B cell (primary cell): Measurements from ENCODE around the gene TGFBI. TPM values are rescaled to one million over a fixed set of nuclear protein-coding genes. Genes with fewer than 3 reads are reported as not detected.

Experiments
- ATAC-seq: fragments of 200-7000 bp; cut with Tn5 transposase; one replicate; pipeline ENCODE4 v1.10.0; 2021; ENCODE audit warnings: low read depth, mild to moderate bottlenecking, moderate number of reproducible peaks, moderate library complexity
- CTCF ChIA-PET: fragments of 350-600 bp; sonication (Branson Sonifier 250); formaldehyde crosslinking; loops from one replicate; lab custom pipeline; 2021; ENCODE audit warnings: antibody characterized with exemption, inconsistent platforms; lab: Charles Lee
- POLR2A ChIA-PET: fragments of 350-600 bp; sonication (Branson Sonifier 250); formaldehyde crosslinking; loops from one replicate; lab custom pipeline; 2021; ENCODE audit warnings: antibody characterized with exemption; lab: Charles Lee
- DNase-seq: peaks from one replicate; pipeline ENCODE4 v3.0.0; 2013
- H2AFZ ChIP-seq: 2 replicates; pipeline ENCODE4 v1.6.1; 2012; ENCODE audit warnings: mild to moderate bottlenecking, low read depth, low read length; ENCODE audit not compliant: insufficient read depth, poor library complexity, severe bottlenecking
- H3K27ac ChIP-seq, 2 donors: 1 replicate in 1 of 2; 2 replicates in 1 of 2; pipeline ENCODE4 v1.5.1; 2012 to 2013; ENCODE audit warnings: low read length in 2 of 2, mild to moderate bottlenecking in 2 of 2, moderate library complexity in 1 of 2
- H3K27me3 ChIP-seq, 4 experiments: fragments of 200-600 bp in 1 of 4; sonication (generic) in 1 of 4; replicated peaks in 1 of 4; 1 replicate in 2 of 4; 2 replicates in 2 of 4; pipeline versions ENCODE4 v1.6.1 to v1.7.0; 2013 to 2016; ENCODE audit warnings: low read length in 3 of 4, mild to moderate bottlenecking in 2 of 4, mixed read lengths in 1 of 4, moderate library complexity in 1 of 4; ENCODE audit not compliant: insufficient read depth in 4 of 4, control insufficient read depth in 3 of 4; ENCODE audit errors: control extremely low read depth in 1 of 4
- H3K36me3 ChIP-seq, 2 experiments: replicated peaks in 1 of 2; 1 replicate in 1 of 2; 2 replicates in 1 of 2; pipeline versions ENCODE4 v1.6.1 to v1.7.1; 2013; ENCODE audit warnings: low read length in 1 of 2; ENCODE audit not compliant: insufficient read depth in 2 of 2, control insufficient read depth in 1 of 2; ENCODE audit errors: control extremely low read depth in 1 of 2, extremely low read depth in 1 of 2
- H3K4me1 ChIP-seq, 2 donors: fragments of 200-600 bp in 1 of 2; sonication (generic) in 1 of 2; 1 replicate in 1 of 2; 2 replicates in 1 of 2; pipeline versions ENCODE4 v1.5.1 to v1.6.1; 2013 to 2017; ENCODE audit warnings: low read length in 2 of 2; ENCODE audit not compliant: control insufficient read depth in 2 of 2, insufficient read depth in 2 of 2
- H3K4me2 ChIP-seq: replicated peaks from 2 replicates; pipeline ENCODE3; 2012; ENCODE audit warnings: mild to moderate bottlenecking, low read depth, low read length; ENCODE audit not compliant: poor library complexity, severe bottlenecking
- H3K4me3 ChIP-seq, 5 experiments: fragments of 200-600 bp in 1 of 5; sonication (generic) in 1 of 5; 1 replicate in 3 of 5; 2 replicates in 2 of 5; pipeline versions ENCODE4 v1.5.1 to v1.7.0; 2011 to 2016; ENCODE audit warnings: low read length in 4 of 5, mild to moderate bottlenecking in 4 of 5, low read depth in 2 of 5, control low read depth in 1 of 5, moderate library complexity in 1 of 5; ENCODE audit not compliant: insufficient read depth in 1 of 5; ENCODE audit errors: control extremely low read depth in 1 of 5, extremely low read depth in 1 of 5
- H3K79me2 ChIP-seq: fragments of 200-600 bp; sonication (generic); one replicate; pipeline ENCODE4 v1.6.0; 2016; ENCODE audit warnings: low read length; ENCODE audit not compliant: control insufficient read depth, insufficient read depth
- H3K9ac ChIP-seq: fragments of 200-600 bp; sonication (generic); 2 replicates; pipeline ENCODE4 v1.6.1; 2017; ENCODE audit warnings: mild to moderate bottlenecking, low read length, moderate library complexity
- H3K9me3 ChIP-seq, 3 donors: one replicate each; pipeline versions ENCODE4 v1.6.1 to v1.7.1; 2013; ENCODE audit warnings: low read length in 2 of 3; ENCODE audit not compliant: control insufficient read depth in 2 of 3, insufficient read depth in 1 of 3; ENCODE audit errors: control extremely low read depth in 1 of 3
- H4K20me1 ChIP-seq: 2 replicates; pipeline ENCODE4 v1.6.0; 2012; ENCODE audit warnings: mild to moderate bottlenecking, low read length; ENCODE audit not compliant: insufficient read depth, control insufficient read depth, poor library complexity, severe bottlenecking
- H3K27ac Mint-ChIP-seq: one replicate; pipeline ENCODE4 v1.8.0; 2021; ENCODE audit warnings: mixed read lengths
- H3K27me3 Mint-ChIP-seq: one replicate; pipeline ENCODE4 v1.8.0; 2021; ENCODE audit warnings: mixed read lengths
- H3K4me1 Mint-ChIP-seq: one replicate; pipeline ENCODE4 v1.8.0; 2021; ENCODE audit warnings: mixed read lengths
- H3K4me3 Mint-ChIP-seq: one replicate; pipeline ENCODE4 v1.8.0; 2021; ENCODE audit warnings: mixed read lengths
- H3K9me3 Mint-ChIP-seq: one replicate; pipeline ENCODE4 v1.8.0; 2022; ENCODE audit warnings: mixed read lengths; ENCODE audit not compliant: insufficient read depth
- EZH2 ChIP-seq: IDR thresholded peaks from 2 replicates; pipeline ENCODE4 v1.6.1; 2012; ENCODE audit warnings: borderline replicate concordance, low read depth, mild to moderate bottlenecking, moderate library complexity, low read length; ENCODE audit not compliant: insufficient read depth, poor library complexity, severe bottlenecking
- WGBS: methylation state at CpG from one replicate; pipeline ENCODE4 v1.1.5; 2013; ENCODE audit warnings: missing lambda C conversion rate; ENCODE audit not compliant: insufficient coverage; 5-methylcytosine and 5-hydroxymethylcytosine counted together
- intact Hi-C: fragments of 100-400 bp; cut with micrococcal nuclease; formaldehyde crosslinking; loops from one replicate; pipeline ENCODE4 v1.10.0; 2022
- polyA plus RNA-seq: library from polyadenylated mRNA; depleted of rRNA; stranded (reverse); fragments of >200 nt; gene quantifications from 2 replicates; pipeline ENCODE4 v1.2.3, GENCODE V29; 2012
- total RNA-seq, 2 donors: library from RNA; stranded (reverse); fragments of 120-200 nt in 1 of 2; gene quantifications; 1 replicate in 1 of 2; 2 replicates in 1 of 2; pipeline versions ENCODE4 v1.2.3 to v1.2.4, GENCODE V29; 2013 to 2022
- TF ChIP-seq, protein P1 (sequence below): fragments of 200-600 bp; IDR thresholded peaks from one replicate; pipeline ENCODE4 v1.8.0; 2022; ENCODE audit warnings: antibody characterized with exemption, mild to moderate bottlenecking

TGFBI gene
- total and polyA plus RNA-seq, 2 donors (not counting 1 experiment from before 2014, with no cell fraction given): 3.7 to 4.5 TPM

- Histone ChIP-seq H3K9me3 (peaks cover 0 to 6% (median 0%) of the 10 kb centered on the region in 3 donors), H3K9ac (no peak overlapping the region), H4K20me1 (no peaks in the 10 kb centered on the region), H3K4me2 (no peak overlapping the region), H3K27ac (no peak overlapping the region), H3K27me3 (no peaks in the 10 kb centered on the region), H3K4me1 (peaks cover 17 to 29% of the 10 kb centered on the region in 2 donors), H2AFZ (peak overlapping the region; percentile 17), H3K4me3 (no peak overlapping the region), H3K79me2 (no peaks in the 10 kb centered on the region), H3K36me3 (no peaks in the 10 kb centered on the region)
- Mint-ChIP-seq H3K27me3 (peaks cover 4% of the 10 kb centered on the region), H3K4me1 (peaks cover 37% of the 10 kb centered on the region), H3K9me3 (peaks cover 1% of the 10 kb centered on the region), H3K4me3 (peak overlapping the region; percentile 8), H3K27ac (no peak overlapping the region)
- ATAC-seq: no peak
- ChIA-PET POLR2A (no interaction called here), CTCF (no interaction called here)
- no peak for TF ChIP-seq EZH2
- TF ChIP-seq, protein P1, sequence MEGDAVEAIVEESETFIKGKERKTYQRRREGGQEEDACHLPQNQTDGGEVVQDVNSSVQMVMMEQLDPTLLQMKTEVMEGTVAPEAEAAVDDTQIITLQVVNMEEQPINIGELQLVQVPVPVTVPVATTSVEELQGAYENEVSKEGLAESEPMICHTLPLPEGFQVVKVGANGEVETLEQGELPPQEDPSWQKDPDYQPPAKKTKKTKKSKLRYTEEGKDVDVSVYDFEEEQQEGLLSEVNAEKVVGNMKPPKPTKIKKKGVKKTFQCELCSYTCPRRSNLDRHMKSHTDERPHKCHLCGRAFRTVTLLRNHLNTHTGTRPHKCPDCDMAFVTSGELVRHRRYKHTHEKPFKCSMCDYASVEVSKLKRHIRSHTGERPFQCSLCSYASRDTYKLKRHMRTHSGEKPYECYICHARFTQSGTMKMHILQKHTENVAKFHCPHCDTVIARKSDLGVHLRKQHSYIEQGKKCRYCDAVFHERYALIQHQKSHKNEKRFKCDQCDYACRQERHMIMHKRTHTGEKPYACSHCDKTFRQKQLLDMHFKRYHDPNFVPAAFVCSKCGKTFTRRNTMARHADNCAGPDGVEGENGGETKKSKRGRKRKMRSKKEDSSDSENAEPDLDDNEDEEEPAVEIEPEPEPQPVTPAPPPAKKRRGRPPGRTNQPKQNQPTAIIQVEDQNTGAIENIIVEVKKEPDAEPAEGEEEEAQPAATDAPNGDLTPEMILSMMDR: no peak
- WGBS: 8% methylated on average over 7 of the region's 10 CpGs
- no peak for DNase-seq
- intact Hi-C loops: no loop called here
Observed at GRCh38 chr5:136037001-136037705, 8.4 kb downstream of the TGFBI start.

GRCh38 chr5:136038635-136039034 is 9.8 kb downstream of the TGFBI start:
- Histone ChIP-seq H4K20me1 (no peaks in the 10 kb centered on the region), H3K4me2 (no peak overlapping the region), H3K27me3 (no peaks in the 10 kb centered on the region), H3K36me3 (no peaks in the 10 kb centered on the region), H3K79me2 (no peaks in the 10 kb centered on the region), H3K27ac (no peak overlapping the region), H3K9ac (no peak overlapping the region), H2AFZ (no peak overlapping the region), H3K9me3 (peaks cover 0 to 6% (median 0%) of the 10 kb centered on the region in 3 donors), H3K4me1 (peaks cover 17 to 27% of the 10 kb centered on the region in 2 donors), H3K4me3 (no peak overlapping the region)
- DNase-seq: no peak
- peaks cover 1% of the 10 kb centered on the region for H3K9me3 Mint-ChIP-seq
- no CpG with 5 or more reads among the region's 4 CpGs for WGBS
- ATAC-seq: no peak
- peaks cover 31% of the 10 kb centered on the region for H3K4me1 Mint-ChIP-seq
- ChIA-PET POLR2A (no interaction called here), CTCF (no interaction called here)
- no peak overlapping the region for H3K27ac Mint-ChIP-seq
- TF ChIP-seq, protein P1: no peak
- TF ChIP-seq EZH2: no peak
- H3K4me3 Mint-ChIP-seq: no peak overlapping the region
- peaks cover 4% of the 10 kb centered on the region for H3K27me3 Mint-ChIP-seq
- intact Hi-C loops: no loop called here
